ENCODE data around the gene CLDN6. TPM values are rescaled to one million over a fixed set of nuclear protein-coding genes. Genes with fewer than 3 reads are reported as not detected.

CLDN6 gene
- total RNA-seq, 1 experiment from 2014 or later = 743 TPM

GRCh38 chr16:3028716-3029319, 10.8 kb upstream of the CLDN6 start:
- no CpG with 5 or more reads among the region's 15 CpGs for WGBS (ENCODE audit: extremely low coverage, insufficient read length, low lambda C conversion rate)
- TF ChIP-seq CTCF (conservative IDR thresholded peaks at IDR 0.05) = no peak
- Mint-ChIP-seq H3K36me3 (ENCODE audit: insufficient read depth in 1 of 3, low read depth in 3 of 3) (peaks cover 13 to 38% (median 34%) of the 10 kb centered on the region in 3 experiments), H3K4me1 (peaks cover 14 to 39% of the 10 kb centered on the region in 2 experiments), H3K27ac (no peak overlapping the region), H3K27me3 (ENCODE audit: low read depth) (peaks cover 13% of the 10 kb centered on the region), H3K4me3 (peak overlapping the region in 1 of 2 experiments; percentile 55; a peak in 2 of 5 replicates), H3K9me3 (no peaks in the 10 kb centered on the region)
- Histone ChIP-seq H4K20me1 (ENCODE audit: control insufficient read depth, insufficient read depth, insufficient read length) (peaks cover 3% of the 10 kb centered on the region), H3K14ac (ENCODE audit: insufficient read depth, low read length) (no peak overlapping the region), H3K79me1 (ENCODE audit: insufficient read depth, low read depth, low read length, poor library complexity, severe bottlenecking) (no peaks in the 10 kb centered on the region), H3K9ac (ENCODE audit: extremely low read depth, insufficient read length, low read length) (no peak overlapping the region), H3K4me2 (ENCODE audit: insufficient read depth, insufficient read length, low read length) (no peak overlapping the region), H3K23ac (ENCODE audit: insufficient read length, low read depth, low read length) (no peak overlapping the region), H3K23me2 (ENCODE audit: insufficient read length, low read depth, low read length, poor library complexity, severe bottlenecking) (no peaks in the 10 kb centered on the region), H3K4me1 (ENCODE audit: insufficient read depth, low read length) (no peaks in the 10 kb centered on the region), H2BK20ac (ENCODE audit: low read depth, low read length, poor library complexity, severe bottlenecking) (no peak overlapping the region), H2BK5ac (ENCODE audit: insufficient read length, low read length) (no peak overlapping the region), H4K8ac (replicated peaks; ENCODE audit: insufficient read length, low read depth, low read length) (no peak overlapping the region), H2BK120ac (ENCODE audit: low read depth, low read length, poor library complexity, severe bottlenecking) (no peak overlapping the region), H2BK15ac (ENCODE audit: low read depth, low read length) (no peak overlapping the region), H3K27ac (ENCODE audit: insufficient read length, low read depth, low read length) (no peak overlapping the region), H3K56ac (ENCODE audit: insufficient read length, low read depth, low read length) (no peak overlapping the region), H2AK5ac (ENCODE audit: insufficient read length, low read length) (no peak overlapping the region), H3K9me3 (ENCODE audit: control insufficient read depth, low read depth, low read length) (no peaks in the 10 kb centered on the region), H4K91ac (ENCODE audit: insufficient read length, low read depth, low read length) (no peak overlapping the region), H3K4ac (ENCODE audit: low read depth, low read length) (no peak overlapping the region), H2BK12ac (ENCODE audit: insufficient read length, low read depth, low read length) (no peak overlapping the region), H3K27me3 (ENCODE audit: insufficient read depth, low read length) (no peaks in the 10 kb centered on the region), H3T11ph (ENCODE audit: low read length) (no peak overlapping the region), H2AFZ (ENCODE audit: low read length) (no peak overlapping the region), H3K79me2 (ENCODE audit: insufficient read depth, low read length) (no peaks in the 10 kb centered on the region), H4K5ac (ENCODE audit: insufficient read length, low read depth, low read length) (no peak overlapping the region), H3K18ac (ENCODE audit: insufficient read length, low read depth, low read length) (no peak overlapping the region)
- no peak for DNase-seq

Measured in H9 (cell line).